ENCODE measurements around the gene EEPD1.
"Not testable (repeated sequence)": the region's sequence is repeated elsewhere in the genome, so short reads cannot be mapped to it uniquely, and the experiment has no call there.

Gene EEPD1

DNA sequence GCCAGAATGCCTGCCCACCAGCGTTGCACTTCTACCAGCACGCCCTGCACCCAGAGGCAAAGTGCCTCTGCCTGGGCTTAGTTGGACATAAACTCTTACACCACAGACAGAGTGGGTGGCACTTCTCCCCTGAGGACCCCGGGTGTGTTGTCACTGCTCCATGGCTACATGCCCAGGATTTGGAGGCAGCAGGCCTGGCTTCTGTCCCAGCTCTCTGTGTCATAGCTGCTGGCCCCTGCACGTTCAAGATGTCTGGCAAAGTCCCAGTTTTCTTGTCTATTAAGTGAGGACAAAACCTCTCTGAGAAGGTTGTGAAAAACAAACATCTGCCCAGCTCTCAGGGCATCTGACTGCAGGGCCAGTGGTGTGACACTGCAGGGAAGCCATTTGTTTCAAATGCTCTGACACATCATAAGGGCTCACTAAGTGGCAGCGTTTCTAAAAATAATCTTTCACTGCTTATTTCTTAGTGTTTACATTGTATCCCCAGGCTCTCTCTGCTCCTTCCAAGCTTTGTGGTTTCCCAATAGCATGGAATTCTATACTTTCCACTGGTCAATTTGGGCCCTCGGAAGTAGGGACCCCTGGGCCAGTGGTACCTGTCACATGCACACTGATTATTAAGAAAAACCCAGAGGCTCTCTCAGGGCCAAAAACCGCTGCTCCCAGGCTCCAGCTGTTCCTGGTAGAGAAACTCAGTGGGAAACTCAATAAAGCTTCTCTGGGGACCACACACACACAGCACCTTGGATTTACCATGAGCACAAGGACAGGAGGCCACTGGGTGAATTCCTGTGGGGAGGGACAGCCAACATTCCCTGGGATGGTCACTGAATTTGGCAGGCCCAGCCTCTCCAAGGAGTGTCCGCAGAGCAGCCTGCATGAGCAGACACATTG is 150.4 kb downstream of the EEPD1 start:
- DNase-seq, result no peak

DNA sequence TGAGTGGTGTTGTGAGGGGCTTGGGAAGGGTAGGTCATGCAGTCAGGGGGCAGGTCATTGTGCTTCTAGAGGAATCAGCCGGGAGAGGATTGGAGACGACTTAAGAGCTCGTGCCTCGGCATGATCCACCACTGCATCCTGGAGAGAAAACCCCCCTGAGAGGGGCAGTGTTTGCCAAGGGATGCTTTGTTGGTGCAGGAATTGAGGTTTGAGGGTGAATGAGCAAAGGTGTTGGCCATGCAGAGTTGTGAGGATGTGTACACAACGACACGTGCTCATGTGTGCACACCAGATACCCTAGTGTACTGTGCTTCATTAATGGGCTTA is 151.0 kb downstream of the EEPD1 start:
- no peak for DNase-seq

GRCh38 chr7:36305226-36305625 is 152.2 kb downstream of the EEPD1 start:
- DNase-seq, result no peak

DNA sequence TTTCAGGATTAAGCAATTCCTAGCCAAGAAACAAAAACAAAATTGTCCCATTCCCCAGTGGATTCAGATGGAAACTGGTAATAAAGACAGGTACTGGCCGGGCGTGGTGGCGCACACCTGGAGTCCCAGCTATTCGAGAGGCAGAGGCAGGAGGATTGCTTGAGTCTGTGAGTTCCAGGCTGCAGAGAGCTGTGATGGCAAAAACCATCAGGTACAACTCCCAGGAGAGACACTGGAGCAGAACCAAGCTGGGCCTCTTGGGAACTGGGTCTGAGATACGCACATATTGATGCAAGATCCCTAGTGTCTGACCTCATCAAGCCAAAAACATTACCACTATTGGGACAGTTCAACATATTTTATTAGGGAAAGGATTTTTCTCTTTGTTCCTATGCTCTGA is 152.6 kb downstream of the EEPD1 start:
- no peak for DNase-seq

GRCh38 chr7:36306222-36306621 is 153.2 kb downstream of the EEPD1 start:
- no peak for DNase-seq

GRCh38 chr7:36306722-36307121 is 153.7 kb downstream of the EEPD1 start:
- no peak for DNase-seq

DNA sequence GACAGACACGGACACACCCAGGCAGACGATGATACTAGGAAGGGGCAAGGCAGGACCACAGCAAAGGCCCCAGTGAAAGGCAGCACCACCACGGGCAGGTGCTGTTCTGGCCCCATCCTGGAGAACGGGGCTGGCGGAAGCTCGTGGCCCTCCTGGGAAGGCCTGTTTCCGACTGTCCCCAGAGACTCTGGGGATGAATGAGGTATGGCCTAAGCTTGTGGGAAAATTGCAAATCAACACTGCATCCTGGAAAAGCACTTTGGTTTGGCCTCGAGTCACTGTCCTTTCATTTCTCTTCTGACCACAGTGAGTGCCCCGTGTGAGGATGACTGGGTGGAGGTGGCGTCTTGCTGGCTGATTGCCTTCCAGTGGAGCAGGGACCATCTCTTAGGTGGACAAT is 155.0 kb downstream of the EEPD1 start:
- DNase-seq, result no peak

DNA sequence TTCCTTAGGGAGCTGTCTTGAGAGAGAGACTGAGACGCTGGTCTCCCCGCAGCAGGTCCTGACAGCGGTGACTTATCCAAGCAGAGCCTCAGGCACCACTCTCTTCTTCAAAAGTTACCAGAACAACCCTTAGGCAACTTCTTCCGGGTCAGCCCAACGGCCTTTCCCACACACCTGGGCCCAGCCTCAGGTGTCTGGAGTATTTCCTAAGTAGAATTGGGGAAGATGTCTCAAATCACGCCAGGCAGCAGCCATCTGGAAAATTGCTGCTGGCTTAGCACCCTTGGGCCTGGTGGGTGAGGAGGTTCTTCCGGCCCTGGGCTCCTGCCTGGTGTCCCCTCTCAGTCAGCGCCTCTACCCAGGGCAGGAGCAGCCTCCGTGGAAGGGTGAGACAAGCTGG is 156.2 kb downstream of the EEPD1 start:
- DNase-seq, result no peak

DNA sequence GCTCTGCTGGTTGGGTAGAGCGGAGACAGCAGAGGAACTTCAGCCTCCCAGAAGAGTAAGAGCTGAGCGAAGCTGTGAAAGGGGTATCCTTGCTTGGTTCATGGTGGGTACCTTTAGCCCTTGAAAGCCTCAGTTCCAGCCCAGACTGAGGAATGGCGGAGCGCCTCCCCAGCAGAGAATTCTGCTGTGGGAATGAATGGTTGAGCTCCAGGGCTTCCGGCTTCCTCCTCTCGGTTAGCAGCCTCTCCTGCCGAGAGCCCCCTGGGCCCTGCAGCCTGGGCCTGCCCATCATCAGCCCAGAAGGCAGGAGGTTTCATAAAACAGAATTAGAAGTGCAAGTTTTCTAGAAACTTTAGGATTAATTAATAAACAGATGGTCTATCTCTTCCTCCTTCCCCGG is 156.7 kb downstream of the EEPD1 start:
- no peak for DNase-seq

DNA sequence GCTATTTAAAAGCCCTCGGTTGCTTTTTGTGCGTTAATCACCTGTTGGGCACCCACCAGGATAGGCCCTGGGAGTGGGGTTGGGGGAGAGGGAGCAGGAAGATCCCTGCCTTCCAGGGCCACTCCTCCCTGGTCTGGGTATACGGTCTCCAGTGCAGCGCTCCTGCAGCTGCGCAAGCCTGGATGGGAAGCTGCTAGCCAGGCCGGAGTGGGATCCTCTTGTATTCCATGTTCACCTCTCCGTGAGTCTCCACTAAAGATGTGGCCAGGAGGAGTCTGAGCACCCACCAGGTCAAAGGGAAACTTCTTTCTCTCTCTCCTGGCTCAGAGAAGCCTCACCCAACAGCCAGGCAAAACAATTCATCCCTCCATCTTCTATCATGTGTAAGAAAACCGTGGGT is 157.8 kb downstream of the EEPD1 start:
- DNase-seq, result no peak

- no peak for DNase-seq
Measured at GRCh38 chr7:36311539-36311938, 158.5 kb downstream of the EEPD1 start.

DNA sequence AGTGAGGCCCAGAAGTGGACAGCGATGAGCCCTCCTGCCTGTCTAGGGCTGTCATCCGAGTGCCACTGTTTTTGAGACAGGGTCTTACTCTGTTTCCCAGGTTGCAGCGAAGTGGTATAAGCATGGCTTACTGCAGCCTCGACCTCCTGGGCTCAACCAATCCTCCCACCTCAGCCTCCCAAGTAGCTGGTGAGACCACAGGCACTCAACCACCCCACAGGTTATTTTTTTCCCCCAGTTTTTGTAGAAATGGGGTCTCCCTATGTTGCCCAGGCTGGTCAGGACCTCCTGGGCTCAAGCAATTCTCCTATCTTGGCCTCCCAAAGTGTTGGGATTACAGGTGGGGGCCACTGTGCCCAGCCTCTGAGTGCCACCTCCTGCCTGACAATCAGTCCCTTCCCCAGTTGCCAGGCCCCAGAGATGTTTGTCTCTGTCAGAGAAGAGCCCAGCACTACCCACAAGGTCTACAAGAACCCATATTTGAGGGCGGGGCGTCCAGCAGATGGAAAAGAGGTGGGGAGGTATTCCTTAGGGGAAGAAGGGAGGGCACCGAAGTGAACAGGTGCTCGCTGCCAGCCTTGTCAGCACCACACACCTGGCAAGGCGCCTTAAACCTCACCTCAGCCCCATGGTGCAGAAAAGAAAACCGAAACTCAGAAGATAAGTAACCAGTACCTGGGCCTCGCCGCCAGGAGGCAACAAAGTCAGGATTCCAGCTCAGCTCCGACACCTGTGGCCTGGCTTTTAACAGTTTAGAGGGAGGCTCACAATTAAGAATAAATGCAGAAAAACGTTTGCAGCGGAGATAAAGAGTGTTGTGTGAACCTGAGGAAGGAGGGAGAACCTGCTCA is 159.2 kb downstream of the EEPD1 start:
- DNase-seq, result no peak

- no peak for DNase-seq
Measured at GRCh38 chr7:36312915-36313334, 159.9 kb downstream of the EEPD1 start.

DNA sequence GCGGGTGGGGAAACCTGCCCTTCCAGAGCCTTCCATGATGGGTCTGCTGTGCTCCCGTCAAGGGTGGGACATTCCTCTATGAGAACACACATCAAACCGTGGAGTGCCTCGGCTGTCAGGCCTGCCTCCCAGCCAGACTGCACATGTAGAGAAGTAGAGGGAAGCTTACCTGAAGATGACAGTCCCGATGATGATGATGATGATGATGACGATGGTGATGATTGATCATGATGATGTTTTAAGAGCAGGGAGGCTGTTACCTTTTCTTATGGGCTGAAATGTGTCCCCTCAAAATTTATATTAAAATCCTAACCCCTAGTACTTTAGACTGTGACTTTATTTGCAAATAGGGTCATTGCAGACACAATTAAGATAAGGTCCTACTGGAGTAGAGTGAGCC is 160.6 kb downstream of the EEPD1 start:
- no peak for DNase-seq

DNA sequence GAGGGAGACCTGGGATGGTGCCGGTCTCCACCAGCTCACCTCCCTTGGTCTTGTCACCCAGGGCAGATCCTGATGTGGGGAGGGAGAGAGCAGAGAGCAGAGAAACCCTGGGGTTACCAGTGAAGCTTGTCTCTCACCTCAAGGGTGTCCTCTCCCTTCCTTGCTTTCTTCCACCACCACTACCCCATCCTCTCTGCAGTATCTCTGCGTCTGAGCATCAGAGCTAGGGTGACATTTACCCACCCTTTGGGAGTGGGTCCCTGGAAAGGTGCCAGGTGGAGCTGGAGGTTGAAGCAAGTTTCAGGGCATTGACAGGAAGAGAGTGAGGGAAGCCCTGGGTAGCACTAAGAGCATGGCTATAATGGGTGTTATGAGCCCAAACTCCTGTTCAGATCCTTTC is 161.4 kb downstream of the EEPD1 start:
- DNase-seq, result no peak

- no peak for DNase-seq
Measured at GRCh38 chr7:36315309-36315944, 162.4 kb downstream of the EEPD1 start.

GRCh38 chr7:36316319-36316718 is 163.3 kb downstream of the EEPD1 start:
- DNase-seq, result no peak

DNA sequence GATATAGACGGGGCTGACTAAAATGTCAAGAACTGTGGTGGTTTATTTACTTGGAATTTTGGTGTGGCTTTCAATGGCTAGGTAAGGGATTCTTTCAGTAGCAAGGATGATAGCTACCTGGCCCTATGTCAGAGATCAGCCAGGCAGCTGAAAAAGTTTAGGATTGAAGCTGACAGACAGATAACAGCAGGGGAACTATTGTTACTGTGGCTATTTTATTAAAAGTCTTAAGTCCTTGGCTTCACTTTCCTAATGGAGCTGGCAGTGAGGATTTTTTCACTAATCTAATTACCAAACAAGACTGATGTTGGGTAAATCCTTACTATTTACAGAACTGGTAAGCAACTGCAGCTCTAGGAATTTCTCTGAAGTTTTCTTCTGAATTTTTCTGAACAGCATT is 164.2 kb downstream of the EEPD1 start:
- DNase-seq, result no peak

- DNase-seq, result no peak
Measured at GRCh38 chr7:36318116-36318515, 165.1 kb downstream of the EEPD1 start.

DNA sequence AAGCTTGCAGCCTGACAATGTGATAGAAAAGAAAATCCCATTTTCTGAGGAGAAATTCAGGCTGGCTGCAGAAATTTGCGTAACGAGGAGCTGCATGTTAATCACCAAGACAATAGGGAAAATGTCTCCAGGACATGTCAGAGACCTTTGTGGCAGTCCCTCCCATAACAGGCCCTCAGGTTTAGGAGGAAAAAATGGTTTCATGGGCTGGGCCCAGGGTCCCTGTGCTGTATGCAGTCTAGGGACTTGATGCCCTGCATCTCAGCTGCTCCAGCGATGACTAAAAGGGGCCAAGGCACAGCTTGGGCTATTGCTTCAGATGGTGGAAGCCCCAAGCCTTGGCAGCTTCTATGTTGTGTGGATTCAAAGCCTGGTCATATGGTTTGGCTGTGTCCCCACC is 168.2 kb downstream of the EEPD1 start:
- DNase-seq, result not testable (repeated sequence)

- DNase-seq, result no peak
Measured at GRCh38 chr7:36336390-36336789, 183.3 kb downstream of the EEPD1 start.

- DNase-seq, result no peak
Measured at GRCh38 chr7:36338256-36338655, 185.2 kb downstream of the EEPD1 start.

DNA sequence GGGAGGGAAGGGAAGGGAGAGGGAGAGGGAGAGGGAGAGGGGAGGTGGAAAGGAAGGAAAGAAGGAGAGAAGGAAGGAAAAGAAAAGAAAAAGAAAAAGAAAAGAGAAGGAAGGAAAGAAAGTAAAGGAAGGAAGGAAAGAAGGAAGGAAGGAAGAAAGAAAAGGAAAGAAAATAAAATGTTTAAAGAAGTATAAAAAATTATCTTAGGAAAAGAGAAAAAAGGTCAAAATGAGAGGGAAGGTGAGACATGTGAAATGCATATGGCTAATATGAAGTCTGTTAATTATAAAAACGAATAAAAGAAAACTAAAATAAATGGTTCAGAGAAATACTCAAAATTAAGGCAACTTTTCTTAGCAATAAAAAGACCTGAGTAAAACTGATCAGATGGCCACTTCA is 190.5 kb downstream of the EEPD1 start:
- no peak for DNase-seq

GRCh38 chr7:36344622-36345021 is 191.6 kb downstream of the EEPD1 start:
- DNase-seq, result no peak

Data from cerebellar nuclear complex (tissue), 1 donor.